GM20000 (cell line): Measurements from ENCODE around the gene SPRYD3.

Source experiments
- DNase-seq: peaks from one replicate; pipeline ENCODE4 v3.0.0; 2012; ENCODE audit warnings: low spot score
- TF ChIP-seq, protein P1 (sequence below): IDR thresholded peaks from 2 replicates; pipeline ENCODE4 v1.5.1; 2012; ENCODE audit warnings: mild to moderate bottlenecking, control low read depth; ENCODE audit errors: extremely low read depth, missing control alignments

The SPRYD3 gene

DNA sequence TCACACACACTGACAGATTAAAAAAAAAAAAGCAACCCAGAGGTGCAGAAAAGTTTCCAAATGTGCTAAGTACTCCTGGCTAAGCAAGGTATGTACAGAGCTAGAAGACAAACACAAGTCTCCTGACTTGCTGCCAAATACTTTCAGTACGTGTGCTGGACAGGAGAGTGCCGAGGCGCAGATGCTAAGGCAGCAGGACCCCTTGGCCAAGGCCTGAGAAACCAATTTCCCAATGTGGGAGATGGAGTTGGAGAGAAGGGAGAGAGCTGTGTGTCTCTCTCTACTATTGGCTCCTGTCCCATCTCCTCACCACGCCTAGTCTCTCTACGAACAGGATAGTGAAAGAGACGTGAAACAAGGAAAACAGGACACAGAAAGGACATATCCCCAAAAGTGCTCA lies 5.3 kb downstream of the SPRYD3 start:
- DNase-seq = no peak
- TF ChIP-seq, protein P1, sequence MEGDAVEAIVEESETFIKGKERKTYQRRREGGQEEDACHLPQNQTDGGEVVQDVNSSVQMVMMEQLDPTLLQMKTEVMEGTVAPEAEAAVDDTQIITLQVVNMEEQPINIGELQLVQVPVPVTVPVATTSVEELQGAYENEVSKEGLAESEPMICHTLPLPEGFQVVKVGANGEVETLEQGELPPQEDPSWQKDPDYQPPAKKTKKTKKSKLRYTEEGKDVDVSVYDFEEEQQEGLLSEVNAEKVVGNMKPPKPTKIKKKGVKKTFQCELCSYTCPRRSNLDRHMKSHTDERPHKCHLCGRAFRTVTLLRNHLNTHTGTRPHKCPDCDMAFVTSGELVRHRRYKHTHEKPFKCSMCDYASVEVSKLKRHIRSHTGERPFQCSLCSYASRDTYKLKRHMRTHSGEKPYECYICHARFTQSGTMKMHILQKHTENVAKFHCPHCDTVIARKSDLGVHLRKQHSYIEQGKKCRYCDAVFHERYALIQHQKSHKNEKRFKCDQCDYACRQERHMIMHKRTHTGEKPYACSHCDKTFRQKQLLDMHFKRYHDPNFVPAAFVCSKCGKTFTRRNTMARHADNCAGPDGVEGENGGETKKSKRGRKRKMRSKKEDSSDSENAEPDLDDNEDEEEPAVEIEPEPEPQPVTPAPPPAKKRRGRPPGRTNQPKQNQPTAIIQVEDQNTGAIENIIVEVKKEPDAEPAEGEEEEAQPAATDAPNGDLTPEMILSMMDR = no peak

DNA sequence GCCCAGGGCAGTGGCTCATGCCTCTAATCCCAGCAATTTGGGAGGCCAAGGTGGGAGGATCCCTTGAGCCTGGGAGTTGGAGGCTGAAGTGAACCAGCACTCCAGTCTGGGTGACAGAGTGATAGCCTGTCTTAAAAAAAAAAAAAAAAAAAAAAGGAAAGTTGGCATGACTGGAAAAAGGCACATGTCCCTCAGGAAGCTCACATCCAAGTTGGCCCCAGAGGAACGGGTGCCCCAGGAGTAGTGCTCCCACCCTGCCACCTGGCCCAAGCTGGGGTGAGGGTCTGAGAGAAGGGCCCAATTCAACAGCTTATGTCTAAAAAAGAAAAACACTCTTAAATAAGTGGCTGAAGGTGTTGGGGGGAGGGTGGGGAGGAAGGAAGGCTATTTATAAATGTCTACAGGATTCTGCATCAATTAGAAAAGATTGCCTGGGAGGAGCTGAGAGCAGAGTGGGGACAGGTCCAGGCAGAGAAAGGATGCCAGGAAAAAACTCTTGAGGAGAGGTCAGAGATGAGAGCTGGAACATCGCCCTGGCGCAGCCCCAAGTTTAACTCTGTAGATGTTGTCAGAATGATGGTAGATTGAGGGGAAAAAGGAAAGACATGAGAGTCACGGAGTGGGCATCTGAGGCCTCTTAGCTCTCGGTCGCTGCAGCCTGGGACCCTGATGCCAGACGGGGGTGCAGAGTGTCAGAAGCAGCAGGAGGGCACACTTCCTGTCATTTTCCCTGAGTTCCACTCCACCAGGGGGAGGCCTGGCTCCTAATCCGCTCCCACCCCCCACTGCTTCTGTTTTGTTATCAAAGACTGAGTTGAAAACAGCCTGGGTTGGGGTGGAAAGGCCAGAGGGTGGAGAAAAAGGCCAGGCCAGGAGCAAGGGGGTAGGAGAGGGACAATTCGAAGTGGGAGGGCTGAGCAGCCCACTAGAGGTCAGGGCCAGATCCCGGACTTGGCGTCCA lies 7.3 kb downstream of the SPRYD3 start:
- TF ChIP-seq, protein P1 = no peak
- DNase-seq = no peak

DNA sequence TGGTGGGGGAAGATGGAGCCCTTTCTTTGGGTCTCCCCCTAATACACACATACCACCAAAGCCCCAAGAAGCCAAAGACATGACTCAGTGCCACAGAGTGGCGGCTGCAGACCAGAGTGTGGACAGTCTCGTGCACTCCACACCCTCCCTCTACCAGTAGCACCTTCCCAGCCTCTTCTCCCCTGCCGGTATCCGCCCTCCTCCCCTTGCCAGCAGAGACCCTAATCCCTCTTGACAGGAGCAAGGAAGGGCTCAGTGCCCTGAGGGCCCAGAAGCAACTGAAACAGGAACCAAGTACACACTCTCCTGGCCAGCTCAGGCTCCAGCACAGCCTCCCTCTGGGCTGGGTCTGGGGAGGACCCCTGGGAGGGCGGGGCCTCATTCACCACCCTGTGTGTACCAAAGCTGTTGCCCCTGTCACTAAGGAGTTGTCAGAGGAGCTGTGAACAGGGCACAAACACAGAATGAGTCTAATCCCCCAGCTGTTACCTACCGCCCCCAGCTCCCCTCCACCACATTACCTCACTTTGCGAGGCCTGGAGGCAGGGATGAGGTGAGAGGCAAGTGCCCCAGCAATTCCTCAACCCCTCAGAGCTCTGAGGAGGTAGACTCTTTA lies 8.2 kb downstream of the SPRYD3 start:
- DNase-seq = no peak
- TF ChIP-seq, protein P1 = no peak

DNA sequence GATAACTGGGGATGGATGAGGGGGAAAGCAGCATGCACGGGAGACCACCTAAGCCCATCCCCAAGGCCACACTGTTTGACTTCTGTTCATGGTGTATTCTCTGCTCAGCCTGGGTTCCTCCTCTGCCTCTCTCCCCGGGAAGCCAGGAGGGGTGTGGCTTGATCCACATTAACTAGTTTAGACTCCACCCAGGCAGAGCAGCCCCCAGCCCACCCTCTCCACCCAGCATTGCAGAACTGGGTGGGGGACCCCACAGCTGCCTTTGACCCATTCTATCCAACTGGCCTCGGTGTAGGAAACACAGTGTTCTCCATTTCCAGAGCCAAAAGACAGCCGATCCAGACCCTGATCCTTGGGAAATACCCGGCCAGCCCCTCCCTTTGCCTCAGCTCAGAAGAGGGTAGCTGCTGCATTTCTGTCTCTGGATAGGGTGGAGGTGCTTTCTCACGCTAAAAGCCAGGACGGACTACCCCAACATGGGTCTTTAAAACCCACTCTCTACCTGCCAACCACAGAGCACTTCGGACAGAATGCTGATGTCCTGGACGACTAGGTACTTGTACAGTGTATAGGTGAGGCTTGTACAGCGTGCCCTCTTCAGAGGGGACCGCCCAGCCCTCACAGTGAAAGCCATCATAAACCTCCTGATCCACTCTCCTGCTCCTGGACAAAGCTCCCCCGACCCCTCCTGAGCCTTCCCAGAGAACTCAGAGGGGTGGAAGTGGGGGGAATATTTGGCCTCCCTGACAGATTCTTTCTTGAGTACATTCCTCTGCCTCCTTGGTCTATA lies 9.4 kb downstream of the SPRYD3 start:
- TF ChIP-seq, protein P1 = no peak
- no peak for DNase-seq

DNA sequence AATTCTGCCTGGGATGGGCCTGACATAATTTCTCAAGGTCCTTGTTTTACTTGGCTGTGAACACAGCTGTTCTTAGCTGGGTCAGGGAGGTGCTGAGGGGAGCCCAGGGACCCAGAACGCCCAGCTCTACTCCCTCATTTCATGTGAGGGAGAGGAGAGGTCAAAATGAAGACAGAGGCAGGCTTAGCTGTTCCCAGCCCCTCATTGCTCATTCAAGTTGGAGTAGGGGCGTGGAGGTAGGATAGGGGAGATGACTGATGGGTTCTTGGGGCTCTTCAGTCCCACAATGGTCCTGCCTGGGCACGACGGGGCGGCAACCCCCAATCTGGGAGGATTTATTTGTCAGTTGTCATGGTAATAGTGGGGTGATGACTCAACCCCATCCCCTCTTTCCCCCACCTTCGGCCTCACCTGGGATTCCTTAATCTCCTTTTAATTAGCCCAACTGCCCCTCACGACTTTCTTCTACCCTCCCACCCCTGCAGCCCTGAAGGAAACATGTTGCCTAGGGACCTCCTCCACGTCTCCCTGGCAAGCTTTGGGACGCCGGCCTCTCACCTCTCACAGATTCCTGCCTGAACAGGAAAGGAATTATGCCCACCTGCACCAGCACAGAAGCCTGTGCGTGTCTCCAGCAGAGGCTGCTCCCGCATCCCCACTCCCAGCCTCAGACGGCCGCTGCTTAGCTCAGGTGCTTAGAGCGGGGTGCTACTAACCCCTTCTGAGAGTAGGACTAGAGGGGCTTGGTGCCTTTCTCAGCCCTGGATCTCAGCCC lies 10.2 kb downstream of the SPRYD3 start:
- no peak for DNase-seq
- TF ChIP-seq, protein P1 = no peak

DNA sequence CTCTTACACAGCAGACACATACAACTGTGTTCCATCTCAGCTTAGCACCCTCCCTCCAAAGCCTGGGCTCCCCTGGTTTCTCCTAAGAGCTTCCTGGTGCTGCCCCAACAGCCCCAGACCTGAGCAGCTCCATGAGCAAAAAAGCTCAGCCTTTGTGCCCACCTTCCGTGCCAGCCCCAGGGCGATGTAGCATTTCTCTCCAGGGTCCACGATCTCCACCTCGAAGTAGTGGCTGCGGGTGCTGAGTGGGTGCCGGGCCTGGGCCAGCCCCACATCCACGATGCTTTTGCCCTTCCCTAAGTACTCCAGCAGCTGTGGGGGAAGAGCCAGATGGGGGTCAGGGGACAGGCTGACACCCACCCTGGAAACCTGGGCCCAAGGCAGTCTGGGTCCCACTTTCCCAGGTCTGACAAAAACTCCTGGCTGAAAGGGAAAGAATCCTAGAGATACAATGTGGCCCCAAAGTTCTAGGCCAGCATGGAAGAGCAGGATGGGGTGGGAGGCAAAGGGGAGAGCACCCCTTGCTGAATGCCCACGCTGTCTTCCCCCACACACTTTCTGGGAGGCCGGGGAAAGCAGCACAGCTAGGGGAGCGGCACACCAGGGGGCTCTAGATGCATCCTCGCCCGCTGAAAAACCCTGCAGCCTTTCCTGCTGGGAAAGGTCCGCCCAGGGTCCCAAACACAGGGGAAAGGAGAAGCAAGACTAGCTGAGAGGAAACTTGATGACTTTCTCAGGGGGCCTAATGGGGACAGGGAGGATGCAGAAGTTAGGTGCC lies 11.0 kb downstream of the SPRYD3 start:
- no peak for DNase-seq
- TF ChIP-seq, protein P1 = no peak
